ENCODE data around the gene CCDC177. TPM values are rescaled to one million over a fixed set of nuclear protein-coding genes. Genes with fewer than 3 reads are reported as not detected.
A peak's percentile ranks its signal among the peaks of the same experiment; 100 is the strongest.

The CCDC177 gene
- total and polyA plus RNA-seq, 9 of the 15 experiments (the other 6 are each of a cell fraction or from before 2014, with no cell fraction given): not detected

DNA sequence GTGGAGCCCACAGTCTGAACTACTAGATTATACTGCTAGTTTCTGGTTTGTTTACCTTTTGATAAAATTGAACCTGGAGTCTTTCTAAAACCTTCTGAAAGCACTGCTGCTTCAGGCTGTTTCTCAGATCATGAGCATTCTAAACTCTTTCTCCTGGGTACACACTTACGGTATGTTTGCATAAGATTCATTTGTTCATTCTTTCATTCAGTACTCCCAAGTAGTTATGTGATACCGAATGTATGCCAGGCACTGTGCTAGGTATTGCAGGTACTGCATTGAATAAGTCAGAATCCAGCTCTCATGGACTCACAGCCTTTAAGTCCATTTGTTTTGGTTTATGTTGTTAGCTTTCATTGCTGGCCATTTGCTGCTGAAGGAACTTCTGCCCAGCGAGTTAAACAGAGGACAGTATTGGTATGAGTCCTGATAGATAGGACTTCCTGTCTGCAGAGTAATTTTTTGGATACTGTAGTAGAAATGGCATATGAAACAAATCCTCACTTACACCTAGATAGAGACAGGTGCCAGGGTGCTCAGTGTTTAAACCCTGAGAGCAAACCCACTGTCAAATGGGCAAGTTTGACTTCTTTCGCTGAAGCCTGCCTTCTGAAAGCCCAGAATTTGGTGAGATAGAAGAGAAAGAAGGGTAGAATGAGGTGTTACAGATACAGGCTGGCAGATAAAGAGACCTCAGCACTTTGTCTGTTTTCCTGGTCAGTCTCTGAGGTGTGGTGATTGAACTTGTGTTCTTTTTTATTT lies 38.8 kb upstream of the CCDC177 start (continued):
- TF ChIP-seq, protein P1, sequence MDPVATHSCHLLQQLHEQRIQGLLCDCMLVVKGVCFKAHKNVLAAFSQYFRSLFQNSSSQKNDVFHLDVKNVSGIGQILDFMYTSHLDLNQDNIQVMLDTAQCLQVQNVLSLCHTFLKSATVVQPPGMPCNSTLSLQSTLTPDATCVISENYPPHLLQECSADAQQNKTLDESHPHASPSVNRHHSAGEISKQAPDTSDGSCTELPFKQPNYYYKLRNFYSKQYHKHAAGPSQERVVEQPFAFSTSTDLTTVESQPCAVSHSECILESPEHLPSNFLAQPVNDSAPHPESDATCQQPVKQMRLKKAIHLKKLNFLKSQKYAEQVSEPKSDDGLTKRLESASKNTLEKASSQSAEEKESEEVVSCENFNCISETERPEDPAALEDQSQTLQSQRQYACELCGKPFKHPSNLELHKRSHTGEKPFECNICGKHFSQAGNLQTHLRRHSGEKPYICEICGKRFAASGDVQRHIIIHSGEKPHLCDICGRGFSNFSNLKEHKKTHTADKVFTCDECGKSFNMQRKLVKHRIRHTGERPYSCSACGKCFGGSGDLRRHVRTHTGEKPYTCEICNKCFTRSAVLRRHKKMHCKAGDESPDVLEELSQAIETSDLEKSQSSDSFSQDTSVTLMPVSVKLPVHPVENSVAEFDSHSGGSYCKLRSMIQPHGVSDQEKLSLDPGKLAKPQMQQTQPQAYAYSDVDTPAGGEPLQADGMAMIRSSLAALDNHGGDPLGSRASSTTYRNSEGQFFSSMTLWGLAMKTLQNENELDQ (CRISPR knock-in tag; IDR thresholded peaks at IDR 0.05; ENCODE audit: borderline replicate concordance): no peak
- peak; percentile 43; the same call in 1 of the 2 replicates for TF ChIP-seq HMBOX1 (IDR thresholded peaks at IDR 0.05)
- no peak for TF ChIP-seq FOSL1 (tag; conservative IDR thresholded peaks at IDR 0.05)
- no peak for TF ChIP-seq FOXA1 (IDR thresholded peaks at IDR 0.05; ENCODE audit: borderline replicate concordance)
- TF ChIP-seq CHD1 (IDR thresholded peaks at IDR 0.05; ENCODE audit: low read length): no peak
- TF ChIP-seq NCOA2 (IDR thresholded peaks at IDR 0.05; ENCODE audit: partially characterized antibody in 2 of 2): no peak
- no peak for TF ChIP-seq HMG20A (CRISPR knock-in tag; conservative IDR thresholded peaks at IDR 0.05)
- TF ChIP-seq NELFE (IDR thresholded peaks at IDR 0.05; ENCODE audit: insufficient read depth, insufficient read length): no peak
- TF ChIP-seq RBBP5 (IDR thresholded peaks at IDR 0.05; ENCODE audit: borderline replicate concordance, insufficient read depth, low read length, poor library complexity, severe bottlenecking): peak; percentile 4
- TF ChIP-seq, protein P2, sequence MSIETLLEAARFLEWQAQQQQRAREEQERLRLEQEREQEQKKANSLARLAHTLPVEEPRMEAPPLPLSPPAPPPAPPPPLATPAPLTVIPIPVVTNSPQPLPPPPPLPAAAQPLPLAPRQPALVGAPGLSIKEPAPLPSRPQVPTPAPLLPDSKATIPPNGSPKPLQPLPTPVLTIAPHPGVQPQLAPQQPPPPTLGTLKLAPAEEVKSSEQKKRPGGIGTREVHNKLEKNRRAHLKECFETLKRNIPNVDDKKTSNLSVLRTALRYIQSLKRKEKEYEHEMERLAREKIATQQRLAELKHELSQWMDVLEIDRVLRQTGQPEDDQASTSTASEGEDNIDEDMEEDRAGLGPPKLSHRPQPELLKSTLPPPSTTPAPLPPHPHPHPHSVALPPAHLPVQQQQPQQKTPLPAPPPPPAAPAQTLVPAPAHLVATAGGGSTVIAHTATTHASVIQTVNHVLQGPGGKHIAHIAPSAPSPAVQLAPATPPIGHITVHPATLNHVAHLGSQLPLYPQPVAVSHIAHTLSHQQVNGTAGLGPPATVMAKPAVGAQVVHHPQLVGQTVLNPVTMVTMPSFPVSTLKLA (conservative IDR thresholded peaks at IDR 0.05): no peak
- no peak for TF ChIP-seq ZBTB2 (IDR thresholded peaks at IDR 0.05)
- TF ChIP-seq ATF2 (CRISPR knock-in tag; IDR thresholded peaks at IDR 0.05): no peak
- TF ChIP-seq ZNF24 (IDR thresholded peaks at IDR 0.05): peak; percentile 74; the same call in 1 of the 2 replicates
- TF ChIP-seq ZKSCAN8 (CRISPR knock-in tag; IDR thresholded peaks at IDR 0.05): peak; percentile 39; the same call in 1 of the 2 replicates
- 0 out of 2 replicates have a peak, but pooled peaks have one; percentile 6 for TF ChIP-seq ZNF316 (IDR thresholded peaks at IDR 0.05)
- TF ChIP-seq, protein P3, sequence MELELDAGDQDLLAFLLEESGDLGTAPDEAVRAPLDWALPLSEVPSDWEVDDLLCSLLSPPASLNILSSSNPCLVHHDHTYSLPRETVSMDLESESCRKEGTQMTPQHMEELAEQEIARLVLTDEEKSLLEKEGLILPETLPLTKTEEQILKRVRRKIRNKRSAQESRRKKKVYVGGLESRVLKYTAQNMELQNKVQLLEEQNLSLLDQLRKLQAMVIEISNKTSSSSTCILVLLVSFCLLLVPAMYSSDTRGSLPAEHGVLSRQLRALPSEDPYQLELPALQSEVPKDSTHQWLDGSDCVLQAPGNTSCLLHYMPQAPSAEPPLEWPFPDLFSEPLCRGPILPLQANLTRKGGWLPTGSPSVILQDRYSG (tag; conservative IDR thresholded peaks at IDR 0.05; ENCODE audit: low read depth): no peak
- TF ChIP-seq GTF2F1 (IDR thresholded peaks at IDR 0.05; ENCODE audit: low read depth, low read length): no peak
- no peak for TF ChIP-seq KAT7 (CRISPR knock-in tag; IDR thresholded peaks at IDR 0.05; ENCODE audit: borderline replicate concordance)
